Vagina (tissue), 2 donors: Measurements from ENCODE around the gene OR2T6. TPM values are rescaled to one million over a fixed set of nuclear protein-coding genes. Genes with fewer than 3 reads are reported as not detected.

Source experiments
- DNase-seq, 2 donors: peaks; one replicate each; pipeline ENCODE4 v3.0.0-alpha.2; 2017; ENCODE audit errors: extremely low spot score in 2 of 2
- H3K27ac ChIP-seq: fragments of 200-600 bp; sonication (generic); one replicate; pipeline ENCODE4 v1.5.1; 2019
- H3K27me3 ChIP-seq: fragments of 200-600 bp; sonication (generic); one replicate; pipeline ENCODE4 v1.5.1; 2019
- H3K36me3 ChIP-seq, 2 donors: fragments of 200-600 bp; sonication (generic); one replicate each; pipeline ENCODE4 v1.5.1; 2017 to 2019
- H3K4me1 ChIP-seq: fragments of 200-600 bp; sonication (generic); one replicate; pipeline ENCODE4 v1.5.1; 2019
- H3K4me3 ChIP-seq, 2 donors: fragments of 200-600 bp; sonication (generic); 1 replicate in 1 of 2; 2 replicates in 1 of 2; pipeline ENCODE4 v1.5.1; 2016 to 2019
- H3K9me3 ChIP-seq: fragments of 200-600 bp; sonication (generic); one replicate; pipeline ENCODE4 v1.5.1; 2019
- CTCF ChIP-seq, 3 experiments: fragments of 450-650 bp in 2 of 3; fragments of 200-600 bp in 1 of 3; sonication (generic) in 1 of 3; IDR thresholded peaks; one replicate each; pipeline ENCODE4 v1.5.1; 2017 to 2019; ENCODE audit warnings: antibody characterized with exemption in 3 of 3, mild to moderate bottlenecking in 2 of 3, moderate library complexity in 2 of 3
- POLR2A ChIP-seq, 2 donors: fragments of 450-650 bp; IDR thresholded peaks; one replicate each; pipeline ENCODE4 v1.6.1; 2017; ENCODE audit warnings: antibody characterized with exemption in 2 of 2, mild to moderate bottlenecking in 2 of 2, moderate library complexity in 2 of 2
- POLR2AphosphoS5 ChIP-seq, 2 donors: sonication (generic); formaldehyde crosslinking; IDR thresholded peaks; one replicate each; pipeline ENCODE4 v1.9.0; 2017; ENCODE audit warnings: antibody characterized with exemption in 2 of 2, mild to moderate bottlenecking in 2 of 2, low read depth in 1 of 2; ENCODE audit not compliant: insufficient read depth in 1 of 2
- intact Hi-C: fragments of 100-400 bp; cut with DNase I; formaldehyde crosslinking; loops from one replicate; pipeline ENCODE4 v1.15.1; 2023
- total RNA-seq: library from RNA; depleted of rRNA; stranded (reverse); fragments of >200 nt; gene quantifications from one replicate; pipeline ENCODE4 v1.2.3, GENCODE V29; 2016

OR2T6 gene
- not detected for total RNA-seq

GRCh38 chr1:248375446-248375845 is at the start of gene OR2T6:
Gene OR2T6 (plus strand): TSS chr1:248375746. CDS start chr1:248387609, 11,863 bp downstream.
- Histone ChIP-seq H3K4me3 (no peak within 1 kb of the TSS), H3K4me1 (no peaks in the 10 kb centered on the region), H3K27me3 (no peaks in the 10 kb centered on the region), H3K9me3 (no peaks in the 10 kb centered on the region), H3K27ac (no peak within 1 kb of the TSS), H3K36me3 (no peaks in the 10 kb centered on the region)
- no peak for TF ChIP-seq POLR2AphosphoS5 (IDR thresholded peaks at IDR 0.05; ENCODE audit: insufficient read depth in 1 of 2, low read depth in 1 of 2)
- TF ChIP-seq CTCF (IDR thresholded peaks at IDR 0.05), result no peak
- TF ChIP-seq POLR2A (IDR thresholded peaks at IDR 0.05), result no peak
- intact Hi-C loops, result no loop called here
- no peak for DNase-seq

GRCh38 chr1:248343451-248343850 is 32.1 kb upstream of the OR2T6 start:
- DNase-seq, result no peak
- TF ChIP-seq CTCF (IDR thresholded peaks at IDR 0.05) (no peak), POLR2A (IDR thresholded peaks at IDR 0.05) (no peak), POLR2AphosphoS5 (IDR thresholded peaks at IDR 0.05; ENCODE audit: insufficient read depth in 1 of 2, low read depth in 1 of 2) (no peak)
- no peak overlapping the region for H3K4me3 ChIP-seq
- H3K9me3 ChIP-seq, result no peaks in the 10 kb centered on the region
- no peaks in the 10 kb centered on the region for H3K36me3 ChIP-seq
- no peak overlapping the region for H3K27ac ChIP-seq
- H3K27me3 ChIP-seq, result no peaks in the 10 kb centered on the region
- intact Hi-C loops, result no loop called here
- H3K4me1 ChIP-seq, result no peaks in the 10 kb centered on the region

GRCh38 chr1:248348475-248348874 is 27.1 kb upstream of the OR2T6 start, which contains the start of gene OR14C36:
Gene OR14C36 (plus strand): TSS chr1:248348775. CDS start chr1:248348775, 0 bp downstream.
- H3K4me1 ChIP-seq, result no peaks in the 10 kb centered on the region
- no peak for DNase-seq
- H3K36me3 ChIP-seq, result no peaks in the 10 kb centered on the region
- TF ChIP-seq POLR2A (IDR thresholded peaks at IDR 0.05) (no peak), POLR2AphosphoS5 (IDR thresholded peaks at IDR 0.05; ENCODE audit: insufficient read depth in 1 of 2, low read depth in 1 of 2) (no peak), CTCF (IDR thresholded peaks at IDR 0.05) (no peak)
- H3K9me3 ChIP-seq, result no peaks in the 10 kb centered on the region
- no peak within 1 kb of the TSS for H3K27ac ChIP-seq
- intact Hi-C loops, result no loop called here
- H3K27me3 ChIP-seq, result no peaks in the 10 kb centered on the region
- no peak within 1 kb of the TSS for H3K4me3 ChIP-seq

- TF ChIP-seq POLR2AphosphoS5 (IDR thresholded peaks at IDR 0.05; ENCODE audit: insufficient read depth in 1 of 2, low read depth in 1 of 2) (no peak), POLR2A (IDR thresholded peaks at IDR 0.05) (no peak), CTCF (IDR thresholded peaks at IDR 0.05) (no peak)
- Histone ChIP-seq H3K27me3 (no peaks in the 10 kb centered on the region), H3K4me1 (no peaks in the 10 kb centered on the region), H3K9me3 (no peaks in the 10 kb centered on the region), H3K27ac (no peak overlapping the region), H3K36me3 (no peaks in the 10 kb centered on the region), H3K4me3 (no peak overlapping the region)
- intact Hi-C loops, result no loop called here
- DNase-seq, result no peak
Measured at GRCh38 chr1:248359415-248359814, 16.1 kb upstream of the OR2T6 start.

GRCh38 chr1:248361121-248361715 is 14.3 kb upstream of the OR2T6 start, which contains the start of gene OR2T4:
Gene OR2T4 (plus strand): TSS chr1:248361665. CDS start chr1:248361665, 0 bp downstream.
- no peaks in the 10 kb centered on the region for H3K27me3 ChIP-seq
- H3K27ac ChIP-seq, result no peak within 1 kb of the TSS
- no peak within 1 kb of the TSS for H3K4me3 ChIP-seq
- H3K36me3 ChIP-seq, result no peaks in the 10 kb centered on the region
- TF ChIP-seq POLR2A (IDR thresholded peaks at IDR 0.05) (no peak), CTCF (IDR thresholded peaks at IDR 0.05) (no peak), POLR2AphosphoS5 (IDR thresholded peaks at IDR 0.05; ENCODE audit: insufficient read depth in 1 of 2, low read depth in 1 of 2) (no peak)
- no peaks in the 10 kb centered on the region for H3K4me1 ChIP-seq
- peaks cover 6% of the 10 kb centered on the region for H3K9me3 ChIP-seq
- DNase-seq, result no peak
- intact Hi-C loops, result no loop called here
